CD4-positive, alpha-beta T cell treated with Interleukin-6 at 100 ng/mL for 8 hours (primary cell): ENCODE results near the gene CHCHD6.

ENCODE experiments used
- DNase-seq: peaks from one replicate; pipeline ENCODE4 v3.0.0-alpha.2; 2020; ENCODE audit warnings: mixed read lengths, low spot score

Gene CHCHD6

GRCh38 chr3:126668450-126669401 is 35.3 kb upstream of the CHCHD6 start:
- DNase-seq, result no peak

DNA sequence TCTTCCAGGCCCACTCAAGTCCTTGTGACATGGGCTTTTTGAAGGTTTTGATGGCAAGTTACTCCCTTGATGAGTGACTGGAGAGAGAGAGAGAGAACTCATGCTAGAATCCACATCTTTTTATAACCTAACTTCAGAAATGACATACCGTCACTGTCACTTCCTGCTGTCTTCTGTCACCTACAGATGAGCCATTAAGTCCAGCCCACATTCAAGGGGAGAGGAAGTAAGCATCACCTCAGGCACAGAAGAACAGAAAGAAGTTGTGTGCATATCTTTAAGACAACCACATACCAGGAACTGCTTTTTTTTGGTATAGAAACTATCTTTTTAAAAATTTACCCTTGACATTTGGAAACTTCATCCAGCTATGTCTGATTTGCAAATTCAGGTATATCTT is 32.5 kb upstream of the CHCHD6 start:
- DNase-seq, result no peak

GRCh38 chr3:126672340-126672739 is 31.7 kb upstream of the CHCHD6 start:
- no peak for DNase-seq

DNA sequence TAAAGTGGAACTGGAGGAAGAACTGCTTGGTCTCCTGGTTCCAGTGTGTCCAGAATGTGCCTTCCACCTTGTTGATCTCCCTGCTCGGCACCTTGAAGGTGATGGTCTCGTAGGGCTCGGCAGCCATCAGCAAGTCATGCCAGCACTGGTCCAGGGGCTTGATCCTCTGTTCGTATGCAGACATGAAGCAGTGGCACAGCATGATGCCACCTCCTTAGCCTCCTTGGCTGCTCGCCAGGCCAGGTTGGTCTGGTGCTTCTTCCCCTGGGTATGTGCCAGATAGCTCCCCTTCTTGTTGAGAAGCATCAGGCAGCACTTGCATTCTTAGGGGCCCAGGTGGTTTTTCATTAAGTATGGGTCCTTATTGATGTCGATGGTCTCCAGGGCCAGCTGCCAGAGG is 31.3 kb upstream of the CHCHD6 start:
- no peak for DNase-seq

GRCh38 chr3:126676919-126677705 is 26.9 kb upstream of the CHCHD6 start:
- DNase-seq, result no peak

DNA sequence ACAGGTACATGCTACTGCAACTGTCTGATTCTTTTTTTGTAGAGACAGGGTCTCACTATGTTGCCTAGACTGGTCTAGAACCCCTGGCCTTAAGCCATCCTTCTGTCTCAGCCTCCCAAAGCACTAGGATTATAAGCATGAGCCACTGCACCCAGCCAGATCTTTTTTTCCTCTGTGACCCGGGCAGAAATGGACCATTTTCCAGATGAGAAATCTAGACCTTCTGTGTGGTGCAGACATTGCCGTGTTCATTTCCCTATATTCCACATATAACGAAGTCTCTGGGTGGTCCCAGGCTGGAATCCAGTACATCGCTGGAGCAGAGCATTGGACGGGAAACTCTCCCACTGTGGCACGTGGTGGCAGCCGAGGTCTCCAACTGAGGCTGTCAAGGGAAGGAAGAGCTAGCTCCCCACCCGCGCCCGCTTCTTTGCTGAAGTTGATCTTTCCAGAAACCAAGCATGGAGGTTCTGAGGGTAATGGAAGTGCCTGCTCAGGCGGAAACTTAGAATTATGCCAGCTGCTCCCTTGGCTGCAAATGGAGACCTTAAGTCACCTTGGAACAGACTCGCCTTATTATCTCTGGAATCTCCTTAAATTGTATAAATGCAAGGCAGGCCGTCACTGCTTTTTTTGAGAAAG is 26.1 kb upstream of the CHCHD6 start:
- DNase-seq, result no peak

GRCh38 chr3:126678693-126679317 is 25.2 kb upstream of the CHCHD6 start:
- no peak for DNase-seq

GRCh38 chr3:126679318-126679751 is 24.7 kb upstream of the CHCHD6 start:
- peak; percentile 67 for DNase-seq

- no peak for DNase-seq
These were observed 24.0 kb upstream of the CHCHD6 start for GRCh38 chr3:126679831-126680666.

DNA sequence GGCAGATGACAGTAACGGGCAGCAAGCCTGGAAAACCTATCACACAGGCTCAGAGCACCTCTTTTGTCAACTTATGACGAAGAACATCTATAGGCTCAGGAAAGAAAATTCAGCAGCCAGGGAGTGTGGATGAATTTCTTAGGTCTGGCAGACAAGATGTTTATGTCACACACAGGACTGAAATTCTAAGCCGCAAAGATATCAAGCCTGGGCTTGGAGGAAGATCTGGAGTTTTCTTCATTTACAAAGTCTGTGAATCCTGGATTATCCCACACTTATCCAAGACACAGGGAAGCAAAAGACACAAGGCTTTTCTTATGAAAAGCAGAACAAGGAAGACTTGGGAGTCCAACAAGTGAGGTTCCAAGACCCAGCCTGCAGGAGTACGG is 23.4 kb upstream of the CHCHD6 start:
- DNase-seq, result no peak

DNA sequence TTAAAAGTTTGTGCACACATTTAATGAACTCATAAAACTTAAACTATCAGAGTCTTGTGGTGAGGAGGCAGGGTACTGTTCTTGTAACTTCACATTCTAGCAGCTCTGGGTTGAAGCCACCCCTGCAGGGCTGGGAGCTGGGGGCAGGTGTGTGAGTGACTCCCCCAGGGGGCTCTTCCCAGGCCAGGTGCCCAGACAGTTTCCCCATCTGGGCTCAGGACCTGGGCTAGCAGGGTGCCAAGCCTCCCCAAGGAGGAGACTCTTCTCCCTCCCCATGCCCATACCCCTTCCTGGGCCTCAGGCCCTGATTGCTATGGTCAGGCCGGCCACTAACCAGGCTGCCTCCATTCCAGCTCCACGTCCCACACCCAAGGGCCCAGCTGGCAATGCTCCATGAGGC is 22.0 kb upstream of the CHCHD6 start:
- no peak for DNase-seq

- DNase-seq, result no peak
These were observed 21.0 kb upstream of the CHCHD6 start for GRCh38 chr3:126683069-126683468.

- no peak for DNase-seq
These were observed 19.8 kb upstream of the CHCHD6 start for GRCh38 chr3:126684218-126684751.

DNA sequence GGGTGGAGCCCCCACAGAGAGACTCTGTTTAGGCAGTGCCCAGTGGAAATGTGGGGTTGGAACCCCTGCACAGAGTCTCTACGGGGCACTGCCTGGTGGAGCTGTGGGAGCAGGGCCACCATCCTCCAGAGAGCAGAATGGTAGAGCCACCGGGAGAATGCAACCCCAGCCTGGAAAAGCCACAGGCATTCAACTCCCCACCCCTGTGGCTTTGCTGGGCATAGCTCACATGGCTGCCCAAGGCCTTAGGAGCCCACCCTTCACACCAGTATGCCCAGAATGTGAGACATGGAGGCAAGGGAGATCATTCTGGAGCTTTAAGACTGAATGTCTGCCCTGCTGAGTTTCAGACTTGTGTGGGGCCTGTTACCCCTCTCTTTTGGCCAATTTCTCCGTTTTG is 19.0 kb upstream of the CHCHD6 start:
- DNase-seq, result no peak

DNA sequence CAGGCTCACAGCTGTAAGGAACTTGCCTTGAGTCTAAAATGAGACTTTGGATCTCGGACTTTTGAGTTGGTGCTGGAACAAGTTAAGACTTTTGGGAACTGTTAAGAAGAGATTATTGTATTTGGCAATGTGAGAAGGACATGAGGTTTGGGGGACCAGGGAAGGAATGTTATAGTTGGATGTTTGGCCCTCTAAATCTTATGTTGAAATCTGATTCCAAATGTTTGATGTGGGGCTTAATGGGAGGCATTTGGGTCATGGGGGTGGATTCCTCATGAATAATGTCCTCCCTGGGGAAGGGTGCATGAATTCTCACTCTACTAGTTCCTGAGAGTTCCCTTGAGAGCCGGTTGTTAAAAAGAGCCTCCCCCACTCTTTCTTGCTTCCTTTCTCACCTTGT is 18.5 kb upstream of the CHCHD6 start:
- no peak for DNase-seq

GRCh38 chr3:126691765-126692164 is 12.3 kb upstream of the CHCHD6 start:
- DNase-seq, result no peak

DNA sequence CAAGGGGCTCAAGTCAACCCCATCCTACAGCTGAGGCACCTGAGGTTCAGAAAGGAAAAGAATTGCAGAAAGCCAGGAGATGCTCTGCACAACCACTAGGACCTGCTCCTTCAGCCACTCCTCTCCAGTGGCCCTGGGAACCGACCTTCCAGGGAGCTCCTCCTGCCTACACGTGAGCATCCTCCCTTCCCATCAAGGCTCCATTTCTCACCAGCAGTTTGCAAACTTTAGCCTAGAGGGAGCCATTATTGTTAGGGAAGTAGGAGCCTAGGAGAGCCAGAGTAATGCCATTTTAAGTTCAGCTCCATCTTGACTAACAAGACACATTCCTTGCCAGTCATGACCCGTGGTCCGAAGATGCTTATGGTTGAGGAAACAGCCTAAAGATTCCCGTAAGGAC is 11.2 kb upstream of the CHCHD6 start:
- no peak for DNase-seq

DNA sequence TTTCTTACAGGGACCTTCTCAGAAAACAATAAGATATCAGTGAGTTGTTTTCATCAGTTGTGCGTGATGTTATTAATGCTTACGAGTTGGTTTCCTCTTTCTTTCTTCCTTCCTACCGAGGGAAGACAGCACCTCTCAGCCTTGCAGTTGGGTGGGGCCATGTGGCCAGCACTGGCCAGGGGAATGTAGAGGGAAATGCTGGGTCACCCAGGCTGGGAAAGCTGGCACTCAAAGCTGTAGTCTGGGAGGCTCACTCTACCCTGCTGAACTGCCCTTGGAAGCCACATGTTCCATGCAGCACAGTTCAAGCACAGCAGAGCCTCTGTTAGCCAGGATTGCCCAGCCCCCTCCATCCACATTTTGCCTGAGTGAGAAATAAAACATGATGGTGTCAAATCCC is 10.1 kb upstream of the CHCHD6 start:
- DNase-seq, result no peak

DNA sequence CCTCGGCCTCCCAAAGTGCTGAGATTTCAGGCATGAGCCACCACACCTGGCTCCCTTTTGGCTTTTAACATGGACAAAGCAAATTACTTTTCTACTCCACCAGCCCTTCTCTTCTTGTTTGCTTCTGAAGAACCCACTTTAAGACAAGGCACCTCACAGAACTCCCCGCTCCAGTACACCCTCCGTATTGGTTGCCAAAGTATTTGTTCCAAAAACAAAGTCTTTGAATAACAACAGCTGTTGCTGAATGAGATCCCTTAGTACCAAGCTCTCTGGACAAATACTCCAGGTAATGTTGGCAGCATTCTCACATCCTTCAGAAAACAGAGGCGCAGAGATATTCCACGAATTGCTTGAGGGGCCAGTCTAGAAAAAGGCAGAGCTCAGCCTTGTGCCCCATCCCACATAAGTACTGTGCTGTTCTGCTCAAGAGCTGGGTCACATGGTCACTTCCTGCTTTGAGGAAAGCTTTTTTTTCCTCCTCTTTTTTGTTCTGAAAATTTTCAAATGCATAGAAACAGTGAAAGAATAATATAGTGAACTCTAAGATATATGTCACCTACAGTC is 7.3 kb upstream of the CHCHD6 start:
- DNase-seq, result no peak

GRCh38 chr3:126699011-126699410 is 5.0 kb upstream of the CHCHD6 start:
- no peak for DNase-seq
